ENCODE data around the gene RPS6KA2. TPM values are rescaled to one million over a fixed set of nuclear protein-coding genes. Genes with fewer than 3 reads are reported as not detected.

The RPS6KA2 gene
- polyA plus RNA-seq, 1 donor (not counting 4 experiments of a cell fraction or from before 2014, with no cell fraction given) = 8.2 TPM

GRCh38 chr6:166369782-166370181 is 257.3 kb downstream of the RPS6KA2 start:
- Histone ChIP-seq H4K20me1 (ENCODE audit: control insufficient read depth, extremely low read depth, insufficient read depth, low read length) (no peaks in the 10 kb centered on the region), H3K9me3 (ENCODE audit: control insufficient read depth, low read depth, low read length) (no peaks in the 10 kb centered on the region), H3K4me3 (ENCODE audit: control insufficient read depth in 2 of 3, extremely low read depth in 1 of 3, insufficient read depth in 2 of 3, low read depth in 1 of 3, low read length in 3 of 3) (no peak overlapping the region), H3K4me1 (ENCODE audit: control insufficient read depth, extremely low read depth, insufficient read depth, low read length) (no peaks in the 10 kb centered on the region), H3K4me2 (ENCODE audit: control insufficient read depth, extremely low read depth, insufficient read depth, low read depth, low read length) (no peak overlapping the region), H3K79me2 (ENCODE audit: control insufficient read depth, insufficient read depth, low read length) (no peaks in the 10 kb centered on the region), H3K27me3 (ENCODE audit: control insufficient read depth, extremely low read depth, insufficient read depth, low read length) (no peaks in the 10 kb centered on the region), H3K36me3 (ENCODE audit: control insufficient read depth in 2 of 2, extremely low read depth in 1 of 2, insufficient read depth in 2 of 2, low read length in 2 of 2) (no peaks in the 10 kb centered on the region), H3K9ac (ENCODE audit: control insufficient read depth, extremely low read depth, insufficient read depth, low read length) (no peak overlapping the region), H2AFZ (ENCODE audit: control insufficient read depth, low read length) (no peak overlapping the region), H3K9me1 (ENCODE audit: control insufficient read depth, extremely low read depth, insufficient read depth, low read length) (no peaks in the 10 kb centered on the region), H3K27ac (ENCODE audit: control insufficient read depth, insufficient read depth, low read length) (no peak overlapping the region)
- FAIRE-seq = no peak
- DNase-seq (ENCODE audit: low read depth, low spot score) = no peak
- dilution Hi-C loops (cut with MboI; ENCODE audit: extremely low pct_ligation_motif_present, low sequenced_read_pairs) = no loop called here
- TF ChIP-seq EZH2 (IDR thresholded peaks at IDR 0.05; ENCODE audit: low read length) = no peak
- TF ChIP-seq, protein P1, sequence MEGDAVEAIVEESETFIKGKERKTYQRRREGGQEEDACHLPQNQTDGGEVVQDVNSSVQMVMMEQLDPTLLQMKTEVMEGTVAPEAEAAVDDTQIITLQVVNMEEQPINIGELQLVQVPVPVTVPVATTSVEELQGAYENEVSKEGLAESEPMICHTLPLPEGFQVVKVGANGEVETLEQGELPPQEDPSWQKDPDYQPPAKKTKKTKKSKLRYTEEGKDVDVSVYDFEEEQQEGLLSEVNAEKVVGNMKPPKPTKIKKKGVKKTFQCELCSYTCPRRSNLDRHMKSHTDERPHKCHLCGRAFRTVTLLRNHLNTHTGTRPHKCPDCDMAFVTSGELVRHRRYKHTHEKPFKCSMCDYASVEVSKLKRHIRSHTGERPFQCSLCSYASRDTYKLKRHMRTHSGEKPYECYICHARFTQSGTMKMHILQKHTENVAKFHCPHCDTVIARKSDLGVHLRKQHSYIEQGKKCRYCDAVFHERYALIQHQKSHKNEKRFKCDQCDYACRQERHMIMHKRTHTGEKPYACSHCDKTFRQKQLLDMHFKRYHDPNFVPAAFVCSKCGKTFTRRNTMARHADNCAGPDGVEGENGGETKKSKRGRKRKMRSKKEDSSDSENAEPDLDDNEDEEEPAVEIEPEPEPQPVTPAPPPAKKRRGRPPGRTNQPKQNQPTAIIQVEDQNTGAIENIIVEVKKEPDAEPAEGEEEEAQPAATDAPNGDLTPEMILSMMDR (optimal IDR thresholded peaks at IDR 0.05 in 1 of 3, IDR thresholded peaks at IDR 0.05 in 1 of 3, conservative IDR thresholded peaks at IDR 0.05 in 1 of 3; ENCODE audit: extremely low read depth in 1 of 3, insufficient read depth in 2 of 3, low read length in 3 of 3) = no peak

- no peak overlapping the region for H3K9ac ChIP-seq (ENCODE audit: control insufficient read depth, extremely low read depth, insufficient read depth, low read length)
- H3K4me2 ChIP-seq (ENCODE audit: control insufficient read depth, extremely low read depth, insufficient read depth, low read depth, low read length) = no peak overlapping the region
- TF ChIP-seq, protein P1 (optimal IDR thresholded peaks at IDR 0.05 in 1 of 3, IDR thresholded peaks at IDR 0.05 in 1 of 3, conservative IDR thresholded peaks at IDR 0.05 in 1 of 3; ENCODE audit: extremely low read depth in 1 of 3, insufficient read depth in 2 of 3, low read length in 3 of 3) = no peak
- no peak for TF ChIP-seq EZH2 (IDR thresholded peaks at IDR 0.05; ENCODE audit: low read length)
- no peaks in the 10 kb centered on the region for H3K27me3 ChIP-seq (ENCODE audit: control insufficient read depth, extremely low read depth, insufficient read depth, low read length)
- no peaks in the 10 kb centered on the region for H3K79me2 ChIP-seq (ENCODE audit: control insufficient read depth, insufficient read depth, low read length)
- H2AFZ ChIP-seq (ENCODE audit: control insufficient read depth, low read length) = no peak overlapping the region
- no peak for FAIRE-seq
- H3K36me3 ChIP-seq (ENCODE audit: control insufficient read depth in 2 of 2, extremely low read depth in 1 of 2, insufficient read depth in 2 of 2, low read length in 2 of 2) = peaks cover 0 to 2% of the 10 kb centered on the region in 2 experiments
- H3K4me1 ChIP-seq (ENCODE audit: control insufficient read depth, extremely low read depth, insufficient read depth, low read length) = no peaks in the 10 kb centered on the region
- no peak overlapping the region for H3K4me3 ChIP-seq (ENCODE audit: control insufficient read depth in 2 of 3, extremely low read depth in 1 of 3, insufficient read depth in 2 of 3, low read depth in 1 of 3, low read length in 3 of 3)
- dilution Hi-C loops (cut with MboI; ENCODE audit: extremely low pct_ligation_motif_present, low sequenced_read_pairs) = no loop called here
- no peaks in the 10 kb centered on the region for H3K9me1 ChIP-seq (ENCODE audit: control insufficient read depth, extremely low read depth, insufficient read depth, low read length)
- DNase-seq (ENCODE audit: low read depth, low spot score) = no peak
- H3K27ac ChIP-seq (ENCODE audit: control insufficient read depth, insufficient read depth, low read length) = no peak overlapping the region
- no peaks in the 10 kb centered on the region for H4K20me1 ChIP-seq (ENCODE audit: control insufficient read depth, extremely low read depth, insufficient read depth, low read length)
- no peaks in the 10 kb centered on the region for H3K9me3 ChIP-seq (ENCODE audit: control insufficient read depth, low read depth, low read length)
Observed at GRCh38 chr6:166366921-166367320, 260.1 kb downstream of the RPS6KA2 start.
